ENCODE results near the gene LZTR1. TPM values are rescaled to one million over a fixed set of nuclear protein-coding genes. Genes with fewer than 3 reads are reported as not detected.

LZTR1 gene
- total and polyA plus RNA-seq, 2 donors: 14.7 to 49.2 TPM

GRCh38 chr22:21015466-21016006 is 33.4 kb downstream of the LZTR1 start:
- H3K9me3 ChIP-seq (ENCODE audit: control insufficient read depth in 2 of 2, insufficient read depth in 1 of 2, low read length in 1 of 2): no peaks in the 10 kb centered on the region
- peaks cover 0 to 43% of the 10 kb centered on the region in 2 donors for H3K27me3 ChIP-seq (ENCODE audit: control insufficient read depth in 2 of 2, insufficient read depth in 1 of 2, low read length in 1 of 2)
- WGBS: 85% methylated on average over 10 of the region's 10 CpGs
- H3K4me3 ChIP-seq (ENCODE audit: low read length in 2 of 2): no peak overlapping the region
- no peak for DNase-seq (ENCODE audit: low read depth in 6 of 9, low spot score in 9 of 9)
- no peak overlapping the region for H3K27ac ChIP-seq (ENCODE audit: low read depth in 1 of 2, low read length in 1 of 2)
- H3K4me1 ChIP-seq (ENCODE audit: control insufficient read depth in 2 of 2, insufficient read depth in 2 of 2, low read length in 2 of 2): peaks cover 11 to 17% of the 10 kb centered on the region in 2 donors
- no peaks in the 10 kb centered on the region for H3K36me3 ChIP-seq (ENCODE audit: control insufficient read depth in 2 of 2, insufficient read depth in 2 of 2, low read length in 1 of 2)

- Histone ChIP-seq H3K9me3 (ENCODE audit: control insufficient read depth in 2 of 2, insufficient read depth in 1 of 2, low read length in 1 of 2) (no peaks in the 10 kb centered on the region), H3K27ac (ENCODE audit: low read depth in 1 of 2, low read length in 1 of 2) (no peak overlapping the region), H3K36me3 (ENCODE audit: control insufficient read depth in 2 of 2, insufficient read depth in 2 of 2, low read length in 1 of 2) (no peaks in the 10 kb centered on the region), H3K27me3 (ENCODE audit: control insufficient read depth in 2 of 2, insufficient read depth in 1 of 2, low read length in 1 of 2) (peaks cover 0 to 43% of the 10 kb centered on the region in 2 donors), H3K4me1 (ENCODE audit: control insufficient read depth in 2 of 2, insufficient read depth in 2 of 2, low read length in 2 of 2) (peaks cover 11 to 17% of the 10 kb centered on the region in 2 donors), H3K4me3 (ENCODE audit: low read length in 2 of 2) (no peak overlapping the region)
- DNase-seq (ENCODE audit: low read depth in 6 of 9, low spot score in 9 of 9): no peak
- WGBS: 93% methylated on average over 13 of the region's 13 CpGs
Observed at GRCh38 chr22:21016644-21017420, 34.7 kb downstream of the LZTR1 start.

- Histone ChIP-seq H3K27me3 (ENCODE audit: control insufficient read depth in 2 of 2, insufficient read depth in 1 of 2, low read length in 1 of 2) (peaks cover 0 to 32% of the 10 kb centered on the region in 2 donors), H3K4me1 (ENCODE audit: control insufficient read depth in 2 of 2, insufficient read depth in 2 of 2, low read length in 2 of 2) (peaks cover 11 to 19% of the 10 kb centered on the region in 2 donors), H3K9me3 (ENCODE audit: control insufficient read depth in 2 of 2, insufficient read depth in 1 of 2, low read length in 1 of 2) (no peaks in the 10 kb centered on the region), H3K27ac (ENCODE audit: low read depth in 1 of 2, low read length in 1 of 2) (no peak overlapping the region), H3K36me3 (ENCODE audit: control insufficient read depth in 2 of 2, insufficient read depth in 2 of 2, low read length in 1 of 2) (no peaks in the 10 kb centered on the region), H3K4me3 (ENCODE audit: low read length in 2 of 2) (no peak overlapping the region)
- DNase-seq (ENCODE audit: low read depth in 6 of 9, low spot score in 9 of 9): no peak
- WGBS: 93% methylated on average over 4 of the region's 4 CpGs
Observed at GRCh38 chr22:21018314-21018713, 36.2 kb downstream of the LZTR1 start.

GRCh38 chr22:21020802-21021429 is 38.8 kb downstream of the LZTR1 start:
- Histone ChIP-seq H3K4me1 (ENCODE audit: control insufficient read depth in 2 of 2, insufficient read depth in 2 of 2, low read length in 2 of 2) (peaks cover 6 to 13% of the 10 kb centered on the region in 2 donors), H3K36me3 (ENCODE audit: control insufficient read depth in 2 of 2, insufficient read depth in 2 of 2, low read length in 1 of 2) (no peaks in the 10 kb centered on the region), H3K27ac (ENCODE audit: low read depth in 1 of 2, low read length in 1 of 2) (no peak overlapping the region), H3K27me3 (ENCODE audit: control insufficient read depth in 2 of 2, insufficient read depth in 1 of 2, low read length in 1 of 2) (peaks cover 0 to 8% of the 10 kb centered on the region in 2 donors), H3K9me3 (ENCODE audit: control insufficient read depth in 2 of 2, insufficient read depth in 1 of 2, low read length in 1 of 2) (no peaks in the 10 kb centered on the region), H3K4me3 (ENCODE audit: low read length in 2 of 2) (no peak overlapping the region)
- peak in 4 of 9 donors; percentile 40 to 74 (median 55) for DNase-seq (ENCODE audit: low read depth in 6 of 9, low spot score in 9 of 9)
- 69% methylated on average over 7 of the region's 7 CpGs for WGBS

GRCh38 chr22:21022507-21022906 is 40.4 kb downstream of the LZTR1 start:
- DNase-seq (ENCODE audit: low read depth in 6 of 9, low spot score in 9 of 9): no peak
- Histone ChIP-seq H3K9me3 (ENCODE audit: control insufficient read depth in 2 of 2, insufficient read depth in 1 of 2, low read length in 1 of 2) (no peaks in the 10 kb centered on the region), H3K4me1 (ENCODE audit: control insufficient read depth in 2 of 2, insufficient read depth in 2 of 2, low read length in 2 of 2) (peaks cover 8 to 27% of the 10 kb centered on the region in 2 donors), H3K4me3 (ENCODE audit: low read length in 2 of 2) (no peak overlapping the region), H3K27me3 (ENCODE audit: control insufficient read depth in 2 of 2, insufficient read depth in 1 of 2, low read length in 1 of 2) (no peaks in the 10 kb centered on the region), H3K27ac (ENCODE audit: low read depth in 1 of 2, low read length in 1 of 2) (no peak overlapping the region), H3K36me3 (ENCODE audit: control insufficient read depth in 2 of 2, insufficient read depth in 2 of 2, low read length in 1 of 2) (no peaks in the 10 kb centered on the region)
- 93% methylated on average over 10 of the region's 10 CpGs for WGBS

- H3K27me3 ChIP-seq (ENCODE audit: control insufficient read depth in 2 of 2, insufficient read depth in 1 of 2, low read length in 1 of 2): no peaks in the 10 kb centered on the region
- DNase-seq (ENCODE audit: low read depth in 6 of 9, low spot score in 9 of 9): no peak
- H3K4me3 ChIP-seq (ENCODE audit: low read length in 2 of 2): no peak overlapping the region
- H3K36me3 ChIP-seq (ENCODE audit: control insufficient read depth in 2 of 2, insufficient read depth in 2 of 2, low read length in 1 of 2): no peaks in the 10 kb centered on the region
- no peak overlapping the region for H3K27ac ChIP-seq (ENCODE audit: low read depth in 1 of 2, low read length in 1 of 2)
- H3K9me3 ChIP-seq (ENCODE audit: control insufficient read depth in 2 of 2, insufficient read depth in 1 of 2, low read length in 1 of 2): no peaks in the 10 kb centered on the region
- 85% methylated on average over 13 of the region's 13 CpGs for WGBS
- H3K4me1 ChIP-seq (ENCODE audit: control insufficient read depth in 2 of 2, insufficient read depth in 2 of 2, low read length in 2 of 2): peaks cover 8 to 29% of the 10 kb centered on the region in 2 donors
Observed at GRCh38 chr22:21022955-21023614, 41.0 kb downstream of the LZTR1 start.

- DNase-seq (ENCODE audit: low read depth in 6 of 9, low spot score in 9 of 9): peak in 7 of 9 donors; percentile 29 to 84 (median 54)
- H3K9me3 ChIP-seq (ENCODE audit: control insufficient read depth in 2 of 2, insufficient read depth in 1 of 2, low read length in 1 of 2): no peaks in the 10 kb centered on the region
- WGBS: 41% methylated on average over 8 of the region's 8 CpGs
- peak overlapping the region; percentile 62 to 69 for H3K27ac ChIP-seq (ENCODE audit: low read depth in 1 of 2, low read length in 1 of 2)
- no peak overlapping the region for H3K4me3 ChIP-seq (ENCODE audit: low read length in 2 of 2)
- no peaks in the 10 kb centered on the region for H3K36me3 ChIP-seq (ENCODE audit: control insufficient read depth in 2 of 2, insufficient read depth in 2 of 2, low read length in 1 of 2)
- H3K27me3 ChIP-seq (ENCODE audit: control insufficient read depth in 2 of 2, insufficient read depth in 1 of 2, low read length in 1 of 2): peaks cover 0 to 6% of the 10 kb centered on the region in 2 donors
- peaks cover 8 to 29% of the 10 kb centered on the region in 2 donors for H3K4me1 ChIP-seq (ENCODE audit: control insufficient read depth in 2 of 2, insufficient read depth in 2 of 2, low read length in 2 of 2)
Observed at GRCh38 chr22:21025266-21025665, 43.2 kb downstream of the LZTR1 start.

- H3K27ac ChIP-seq (ENCODE audit: low read depth in 1 of 2, low read length in 1 of 2): peak overlapping the region; percentile 46 to 69
- no peak overlapping the region for H3K4me3 ChIP-seq (ENCODE audit: low read length in 2 of 2)
- H3K36me3 ChIP-seq (ENCODE audit: control insufficient read depth in 2 of 2, insufficient read depth in 2 of 2, low read length in 1 of 2): no peaks in the 10 kb centered on the region
- no peaks in the 10 kb centered on the region for H3K9me3 ChIP-seq (ENCODE audit: control insufficient read depth in 2 of 2, insufficient read depth in 1 of 2, low read length in 1 of 2)
- peaks cover 0 to 14% of the 10 kb centered on the region in 2 donors for H3K27me3 ChIP-seq (ENCODE audit: control insufficient read depth in 2 of 2, insufficient read depth in 1 of 2, low read length in 1 of 2)
- H3K4me1 ChIP-seq (ENCODE audit: control insufficient read depth in 2 of 2, insufficient read depth in 2 of 2, low read length in 2 of 2): peaks cover 8 to 29% of the 10 kb centered on the region in 2 donors
- WGBS: 96% methylated on average over 27 of the region's 27 CpGs
- DNase-seq (ENCODE audit: low read depth in 6 of 9, low spot score in 9 of 9): no peak
Observed at GRCh38 chr22:21025763-21026755, 44.0 kb downstream of the LZTR1 start.

All from thymus (tissue), 11 donors.